H1 (cell line): ENCODE data around the gene NDUFA8. TPM values are rescaled to one million over a fixed set of nuclear protein-coding genes. Genes with fewer than 3 reads are reported as not detected.

Source experiments
- EZH2 ChIP-seq: fragments of 200-600 bp; sonication (generic); IDR thresholded peaks from 2 replicates; pipeline ENCODE4 v1.7.1; 2012; ENCODE audit warnings: low read depth, mild to moderate bottlenecking, moderate library complexity, low read length, inconsistent platforms; ENCODE audit not compliant: severe bottlenecking
- RXRA ChIP-seq: IDR thresholded peaks from 2 replicates; pipeline ENCODE4 v1.6.1; 2011; ENCODE audit warnings: low read depth, mild to moderate bottlenecking, low read length, moderate library complexity; ENCODE audit not compliant: insufficient read depth
- SIX5 ChIP-seq: IDR thresholded peaks from 2 replicates; pipeline ENCODE4 v1.6.1; 2011; ENCODE audit warnings: mild to moderate bottlenecking, low read depth, low read length
- polyA plus RNA-seq, 7 experiments: library from polyadenylated mRNA; depleted of rRNA in 3 of 7; stranded (reverse) in 5 of 7; unstranded in 2 of 7; fragments of >200 nt in 5 of 7; fragments of 200-250 nt in 2 of 7; gene quantifications; 1 replicate in 5 of 7; 2 replicates in 1 of 7; 4 replicates in 1 of 7; pipeline versions ENCODE4 v1.2.1 to v1.2.3, GENCODE V29; 2011 to 2013; ENCODE audit warnings: missing spikeins in 2 of 7, mixed read lengths in 2 of 7
- total RNA-seq: library from RNA; stranded (reverse); fragmentation: NEBNext Ultra II Directional; extraction: Animal tissue kit (Norgen Biotek cat#: 25700); gene quantifications from 2 replicates; pipeline ENCODE4 v1.2.1, GENCODE V29; 2021

NDUFA8 gene
- total and polyA plus RNA-seq, 2 of the 8 experiments (the other 6 are each of a cell fraction or from before 2014, with no cell fraction given): 61.0 to 73.8 TPM

GRCh38 chr9:122183501-122183900, 23.9 kb upstream of the NDUFA8 start (continued):
- TF ChIP-seq RXRA (no peak), SIX5 (no peak), EZH2 (no peak)
- TF ChIP-seq, all 59 proteins: peak for 0
